Measurements from ENCODE around the gene LSAMP.

DNA sequence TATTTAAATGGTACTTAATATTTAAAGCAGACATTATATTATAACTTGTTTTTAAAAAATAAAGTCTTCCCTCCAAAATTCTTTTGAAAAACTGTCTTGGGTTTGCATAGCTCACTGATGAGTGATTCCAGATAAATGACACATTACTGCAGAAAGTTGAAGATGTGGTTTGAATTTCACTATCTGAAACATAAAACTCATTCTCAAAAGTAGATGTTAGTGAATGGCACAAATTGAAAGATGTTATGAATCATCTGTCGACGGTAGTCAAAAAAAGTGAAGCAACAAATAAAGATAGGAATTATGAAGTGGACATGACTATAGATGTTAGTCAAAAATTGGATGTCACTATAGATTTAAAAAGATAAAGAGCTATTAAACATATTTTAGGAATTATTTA is 541.4 kb downstream of the LSAMP start:
- TF ChIP-seq CTCF (IDR thresholded peaks at IDR 0.05; ENCODE audit: insufficient read depth, low read length, poor library complexity, severe bottlenecking) (no peak), EZH2phosphoT487 (conservative IDR thresholded peaks at IDR 0.05; ENCODE audit: low read length) (no peak)
